HT1080 (cell line): ENCODE results near the gene EPHB3. TPM values are rescaled to one million over a fixed set of nuclear protein-coding genes. Genes with fewer than 3 reads are reported as not detected.
A peak's percentile ranks its signal among the peaks of the same experiment; 100 is the strongest.

ENCODE experiments used
- DNase-seq: peaks from one replicate; pipeline ENCODE4 v3.0.0-alpha.2; 2015; ENCODE audit warnings: low read depth
- total RNA-seq: library from RNA; depleted of rRNA; stranded (reverse); fragments of >200 nt; shearing (Covaris generic); gene quantifications from 2 replicates; pipeline ENCODE4 v1.2.3, GENCODE V29; 2014

EPHB3 gene
- total RNA-seq, 1 experiment from 2014 or later, result 1.00 TPM

- no peak for DNase-seq
These were observed 2.5 kb downstream of the EPHB3 start for GRCh38 chr3:184563941-184564684.

- DNase-seq, result no peak
These were observed 3.2 kb downstream of the EPHB3 start for GRCh38 chr3:184564685-184565385.

GRCh38 chr3:184565421-184566211, 4.0 kb downstream of the EPHB3 start:
- peak; percentile 84 for DNase-seq

GRCh38 chr3:184566441-184567414, 5.1 kb downstream of the EPHB3 start:
- no peak for DNase-seq

- no peak for DNase-seq
These were observed 6.5 kb downstream of the EPHB3 start for GRCh38 chr3:184567946-184568559.

GRCh38 chr3:184568560-184568923, 7.0 kb downstream of the EPHB3 start:
- DNase-seq, result no peak

- DNase-seq, result peak; percentile 81
These were observed 7.6 kb downstream of the EPHB3 start for GRCh38 chr3:184568924-184569829.

GRCh38 chr3:184570035-184570434, 8.4 kb downstream of the EPHB3 start:
- no peak for DNase-seq

- no peak for DNase-seq
These were observed 8.9 kb downstream of the EPHB3 start for GRCh38 chr3:184570489-184570888.

GRCh38 chr3:184571750-184572377, 10.3 kb downstream of the EPHB3 start:
- no peak for DNase-seq

- no peak for DNase-seq
These were observed 11.2 kb downstream of the EPHB3 start for GRCh38 chr3:184572633-184573270.

- DNase-seq, result no peak
These were observed 13.2 kb downstream of the EPHB3 start for GRCh38 chr3:184574515-184575417.

- DNase-seq, result no peak
These were observed 14.1 kb downstream of the EPHB3 start for GRCh38 chr3:184575701-184576100.

- DNase-seq, result no peak
These were observed 15.1 kb downstream of the EPHB3 start for GRCh38 chr3:184576457-184577240.

GRCh38 chr3:184577546-184577945, 16.0 kb downstream of the EPHB3 start:
- no peak for DNase-seq

- DNase-seq, result no peak
These were observed 16.6 kb downstream of the EPHB3 start for GRCh38 chr3:184578218-184578617.

GRCh38 chr3:184578822-184579221, 17.2 kb downstream of the EPHB3 start:
- DNase-seq, result no peak
